Measurements from ENCODE around the gene SPIRE1.

The SPIRE1 gene

DNA sequence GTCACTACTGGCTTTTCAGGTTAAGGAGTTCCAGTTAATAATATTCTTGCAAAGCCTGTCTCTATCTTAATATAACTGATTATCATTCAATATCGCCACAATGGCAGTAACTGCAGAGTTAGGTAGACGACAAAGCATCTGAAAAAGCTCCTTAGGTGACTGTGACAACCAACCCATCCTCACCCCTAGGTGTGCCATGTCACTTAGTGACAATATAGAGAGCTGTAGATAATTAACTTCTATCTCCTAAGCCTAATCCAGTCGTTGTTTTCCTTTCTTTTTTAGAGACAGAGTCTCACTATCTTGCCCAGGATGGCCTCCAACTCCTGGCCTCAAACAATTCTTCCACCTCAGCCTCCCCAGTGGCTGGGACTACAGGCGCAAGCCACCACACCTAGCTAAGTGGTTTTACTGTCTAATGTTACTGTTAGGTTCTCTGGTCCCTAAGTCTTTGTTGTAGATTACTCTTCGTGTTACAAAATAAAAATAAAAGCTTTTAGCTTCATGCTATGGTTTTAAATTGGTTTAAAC is 65.2 kb downstream of the SPIRE1 start:
- Histone ChIP-seq H3K4me2 (ENCODE audit: low read depth, low read length, poor library complexity, severe bottlenecking) (no peak overlapping the region), H3K79me2 (ENCODE audit: insufficient read depth, low read length) (no peaks in the 10 kb centered on the region), H3K27me3 (ENCODE audit: insufficient read depth, low read length, poor library complexity, severe bottlenecking) (no peaks in the 10 kb centered on the region), H3F3A (ENCODE audit: low read depth) (no peaks in the 10 kb centered on the region; the same call in 1 of the 2 replicates), H4K20me1 (ENCODE audit: insufficient read depth, low read length, poor library complexity, severe bottlenecking) (no peaks in the 10 kb centered on the region), H3K9ac (ENCODE audit: low read depth, low read length, poor library complexity, severe bottlenecking) (no peak overlapping the region), H3K36me3 (ENCODE audit: insufficient read depth, low read length) (no peaks in the 10 kb centered on the region), H3K4me3 (ENCODE audit: low read length, poor library complexity, severe bottlenecking) (no peak overlapping the region), H3K9me2 (replicated peaks; ENCODE audit: low read depth, low read length) (no peaks in the 10 kb centered on the region), H3K9me3 (ENCODE audit: insufficient read depth, low read depth, low read length) (no peaks in the 10 kb centered on the region), H3K4me1 (ENCODE audit: insufficient read depth, low read length, poor library complexity, severe bottlenecking) (peaks cover 19% of the 10 kb centered on the region), H2AFZ (ENCODE audit: low read length) (no peak overlapping the region)
- TF ChIP-seq EZH2phosphoT487 (IDR thresholded peaks at IDR 0.05; ENCODE audit: borderline replicate concordance), result no peak
- TF ChIP-seq, protein P1, sequence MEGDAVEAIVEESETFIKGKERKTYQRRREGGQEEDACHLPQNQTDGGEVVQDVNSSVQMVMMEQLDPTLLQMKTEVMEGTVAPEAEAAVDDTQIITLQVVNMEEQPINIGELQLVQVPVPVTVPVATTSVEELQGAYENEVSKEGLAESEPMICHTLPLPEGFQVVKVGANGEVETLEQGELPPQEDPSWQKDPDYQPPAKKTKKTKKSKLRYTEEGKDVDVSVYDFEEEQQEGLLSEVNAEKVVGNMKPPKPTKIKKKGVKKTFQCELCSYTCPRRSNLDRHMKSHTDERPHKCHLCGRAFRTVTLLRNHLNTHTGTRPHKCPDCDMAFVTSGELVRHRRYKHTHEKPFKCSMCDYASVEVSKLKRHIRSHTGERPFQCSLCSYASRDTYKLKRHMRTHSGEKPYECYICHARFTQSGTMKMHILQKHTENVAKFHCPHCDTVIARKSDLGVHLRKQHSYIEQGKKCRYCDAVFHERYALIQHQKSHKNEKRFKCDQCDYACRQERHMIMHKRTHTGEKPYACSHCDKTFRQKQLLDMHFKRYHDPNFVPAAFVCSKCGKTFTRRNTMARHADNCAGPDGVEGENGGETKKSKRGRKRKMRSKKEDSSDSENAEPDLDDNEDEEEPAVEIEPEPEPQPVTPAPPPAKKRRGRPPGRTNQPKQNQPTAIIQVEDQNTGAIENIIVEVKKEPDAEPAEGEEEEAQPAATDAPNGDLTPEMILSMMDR (conservative IDR thresholded peaks at IDR 0.05; ENCODE audit: low read length), result no peak

DNA sequence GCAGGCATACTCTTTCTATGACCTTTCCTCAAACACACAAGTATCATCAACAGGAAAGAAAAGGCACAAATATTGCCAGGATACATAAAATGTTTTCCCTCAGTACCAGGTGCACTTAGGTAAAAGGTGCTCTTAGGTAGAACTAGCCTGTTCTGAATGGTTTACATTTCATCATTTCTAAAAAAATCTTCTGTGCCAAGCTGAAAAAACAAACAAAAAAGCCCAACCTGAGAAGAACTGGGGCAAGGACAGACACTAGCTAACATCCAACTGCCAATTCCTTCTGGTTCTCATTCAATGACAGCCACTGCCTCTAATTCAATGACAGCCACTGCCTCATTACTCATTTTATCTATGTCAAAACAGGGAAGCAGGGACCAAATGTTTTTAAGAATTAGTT is 68.5 kb downstream of the SPIRE1 start:
- H3K79me2 ChIP-seq (ENCODE audit: insufficient read depth, low read length), result no peaks in the 10 kb centered on the region

DNA sequence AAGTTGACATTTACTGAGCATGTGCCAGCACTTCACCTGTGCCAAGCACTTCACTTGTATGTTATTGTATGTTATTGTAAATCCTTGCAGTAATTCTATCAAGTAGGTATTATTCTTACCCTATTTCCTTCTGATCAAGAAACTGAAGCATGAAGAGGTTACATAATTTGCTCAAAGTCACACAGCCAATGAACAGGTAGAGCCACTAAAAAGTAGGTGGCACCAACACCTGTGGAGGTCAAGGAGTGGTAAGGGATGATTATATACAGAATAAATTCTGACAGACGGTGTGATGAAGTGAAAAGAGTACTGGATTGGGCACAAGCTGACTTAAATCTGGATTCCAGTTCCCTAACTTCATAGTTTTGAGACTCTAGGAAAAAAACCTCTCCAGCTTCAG is 71.0 kb downstream of the SPIRE1 start:
- Histone ChIP-seq H3K36me3 (ENCODE audit: insufficient read depth, low read length) (no peaks in the 10 kb centered on the region), H3K9me3 (ENCODE audit: insufficient read depth, low read depth, low read length) (no peaks in the 10 kb centered on the region), H3K4me3 (ENCODE audit: low read length, poor library complexity, severe bottlenecking) (no peak overlapping the region), H3K79me2 (ENCODE audit: insufficient read depth, low read length) (no peaks in the 10 kb centered on the region), H3K4me2 (ENCODE audit: low read depth, low read length, poor library complexity, severe bottlenecking) (no peak overlapping the region), H3K4me1 (ENCODE audit: insufficient read depth, low read length, poor library complexity, severe bottlenecking) (no peaks in the 10 kb centered on the region), H4K20me1 (ENCODE audit: insufficient read depth, low read length, poor library complexity, severe bottlenecking) (no peaks in the 10 kb centered on the region), H3F3A (ENCODE audit: low read depth) (no peaks in the 10 kb centered on the region), H3K9me2 (replicated peaks; ENCODE audit: low read depth, low read length) (no peaks in the 10 kb centered on the region), H3K27me3 (ENCODE audit: insufficient read depth, low read length, poor library complexity, severe bottlenecking) (no peaks in the 10 kb centered on the region), H2AFZ (ENCODE audit: low read length) (no peak overlapping the region), H3K9ac (ENCODE audit: low read depth, low read length, poor library complexity, severe bottlenecking) (no peak overlapping the region)
- TF ChIP-seq EZH2phosphoT487 (IDR thresholded peaks at IDR 0.05; ENCODE audit: borderline replicate concordance), result no peak
- TF ChIP-seq, protein P1 (conservative IDR thresholded peaks at IDR 0.05; ENCODE audit: low read length), result no peak

More for the DNA sequence above, 68.5 kb downstream of the SPIRE1 start:
- Histone ChIP-seq H2AFZ (ENCODE audit: low read length) (no peak overlapping the region), H3K9me3 (ENCODE audit: insufficient read depth, low read depth, low read length) (no peaks in the 10 kb centered on the region), H3K9ac (ENCODE audit: low read depth, low read length, poor library complexity, severe bottlenecking) (no peak overlapping the region), H3F3A (ENCODE audit: low read depth) (no peaks in the 10 kb centered on the region), H3K4me1 (ENCODE audit: insufficient read depth, low read length, poor library complexity, severe bottlenecking) (no peaks in the 10 kb centered on the region), H3K27me3 (ENCODE audit: insufficient read depth, low read length, poor library complexity, severe bottlenecking) (no peaks in the 10 kb centered on the region), H3K36me3 (ENCODE audit: insufficient read depth, low read length) (no peaks in the 10 kb centered on the region), H3K9me2 (replicated peaks; ENCODE audit: low read depth, low read length) (no peaks in the 10 kb centered on the region), H3K4me3 (ENCODE audit: low read length, poor library complexity, severe bottlenecking) (no peak overlapping the region), H3K4me2 (ENCODE audit: low read depth, low read length, poor library complexity, severe bottlenecking) (no peak overlapping the region), H4K20me1 (ENCODE audit: insufficient read depth, low read length, poor library complexity, severe bottlenecking) (no peaks in the 10 kb centered on the region)
- no peak for TF ChIP-seq EZH2phosphoT487 (IDR thresholded peaks at IDR 0.05; ENCODE audit: borderline replicate concordance)
- TF ChIP-seq, protein P1 (conservative IDR thresholded peaks at IDR 0.05; ENCODE audit: low read length), result no peak

Data from Loucy (cell line).